ENCODE data around the gene NEURL4. TPM values are rescaled to one million over a fixed set of nuclear protein-coding genes. Genes with fewer than 3 reads are reported as not detected.
A peak's percentile ranks its signal among the peaks of the same experiment; 100 is the strongest.
"Not testable (repeated sequence)": the region's sequence is repeated elsewhere in the genome, so short reads cannot be mapped to it uniquely, and the experiment has no call there.

Gene NEURL4
- total RNA-seq, result 10 to 100 TPM; 48.9 to 57.9 (median 51.4) TPM
- total RNA-seq (2013), result 30.5 TPM

DNA sequence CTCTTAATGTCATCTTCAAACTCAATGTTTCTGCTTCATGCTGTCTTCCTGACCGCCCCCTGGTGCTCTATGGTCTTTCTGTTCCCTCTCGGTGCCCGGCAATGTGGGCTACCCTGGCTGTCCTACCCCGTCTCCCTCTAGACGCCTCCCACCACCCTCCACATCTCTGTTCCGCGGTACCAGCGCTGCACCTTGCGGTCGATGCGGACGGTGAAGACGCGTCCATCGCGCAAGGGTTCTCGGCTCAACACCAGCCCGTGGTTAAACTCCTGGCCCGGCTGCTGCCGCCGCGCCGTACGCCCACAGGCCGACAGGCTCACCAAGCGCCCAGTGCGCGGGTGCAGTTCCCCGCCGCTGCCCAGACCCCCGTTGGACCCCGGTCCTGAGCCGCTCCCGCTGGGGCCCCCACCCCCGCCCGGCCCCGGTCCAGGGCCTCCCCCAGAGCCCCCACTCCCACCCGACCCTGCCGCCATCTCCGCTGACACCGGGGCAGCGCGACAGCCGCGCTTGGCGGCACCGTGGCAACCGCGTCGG, at the start of gene NEURL4:
NEURL4 (minus strand) TSS at position 496 of the 534 bp plus-strand sequence; CDS start at position 473, 23 bp downstream.
- peak within 1 kb of the TSS; percentile 96 for H3K4me3 Mint-ChIP-seq
- peak within 1 kb of the TSS; percentile 91 for H3K27ac ChIP-seq (ENCODE audit: low read length)
- TF ChIP-seq, protein P1, sequence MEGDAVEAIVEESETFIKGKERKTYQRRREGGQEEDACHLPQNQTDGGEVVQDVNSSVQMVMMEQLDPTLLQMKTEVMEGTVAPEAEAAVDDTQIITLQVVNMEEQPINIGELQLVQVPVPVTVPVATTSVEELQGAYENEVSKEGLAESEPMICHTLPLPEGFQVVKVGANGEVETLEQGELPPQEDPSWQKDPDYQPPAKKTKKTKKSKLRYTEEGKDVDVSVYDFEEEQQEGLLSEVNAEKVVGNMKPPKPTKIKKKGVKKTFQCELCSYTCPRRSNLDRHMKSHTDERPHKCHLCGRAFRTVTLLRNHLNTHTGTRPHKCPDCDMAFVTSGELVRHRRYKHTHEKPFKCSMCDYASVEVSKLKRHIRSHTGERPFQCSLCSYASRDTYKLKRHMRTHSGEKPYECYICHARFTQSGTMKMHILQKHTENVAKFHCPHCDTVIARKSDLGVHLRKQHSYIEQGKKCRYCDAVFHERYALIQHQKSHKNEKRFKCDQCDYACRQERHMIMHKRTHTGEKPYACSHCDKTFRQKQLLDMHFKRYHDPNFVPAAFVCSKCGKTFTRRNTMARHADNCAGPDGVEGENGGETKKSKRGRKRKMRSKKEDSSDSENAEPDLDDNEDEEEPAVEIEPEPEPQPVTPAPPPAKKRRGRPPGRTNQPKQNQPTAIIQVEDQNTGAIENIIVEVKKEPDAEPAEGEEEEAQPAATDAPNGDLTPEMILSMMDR (IDR thresholded peaks at IDR 0.05), result no peak
- H3K27me3 Mint-ChIP-seq (ENCODE audit: low read depth in 2 of 2), result no peaks in the 10 kb centered on the region
- under 1% methylated on average over 49 of the region's 50 CpGs for WGBS (ENCODE audit: insufficient coverage)
- H3K4me3 ChIP-seq (ENCODE audit: low read length), result peak within 1 kb of the TSS; percentile 90
- DNase-seq (peak in 1 of 2 donors; percentile 62), ATAC-seq (peak; percentile 3 to 10 (median 9))
- no peaks in the 10 kb centered on the region for H3K27me3 ChIP-seq (ENCODE audit: control insufficient read depth, insufficient read depth, low read length)
- no peaks in the 10 kb centered on the region for H3K9me3 Mint-ChIP-seq
- H3K9me3 ChIP-seq (ENCODE audit: control insufficient read depth, insufficient read depth, low read length), result no peaks in the 10 kb centered on the region
- intact Hi-C loops (cut with micrococcal nuclease), result loop anchor here (1.0 to 2.0 kb wide), 3 partner anchors 14 to 48 kb away; partner anchors contain the start of genes EIF5A, GPS2 and SLC2A4
- peaks cover 21 to 44% of the 10 kb centered on the region in 2 donors for H3K4me1 Mint-ChIP-seq
- peak within 1 kb of the TSS; percentile 89 to 97 for H3K27ac Mint-ChIP-seq
- peaks cover 6% of the 10 kb centered on the region for H3K36me3 ChIP-seq (ENCODE audit: control insufficient read depth, insufficient read depth, low read length)
- H3K36me3 Mint-ChIP-seq, result no peaks in the 10 kb centered on the region
- peaks cover 34% of the 10 kb centered on the region for H3K4me1 ChIP-seq (ENCODE audit: control insufficient read depth, insufficient read depth, low read length)

DNA sequence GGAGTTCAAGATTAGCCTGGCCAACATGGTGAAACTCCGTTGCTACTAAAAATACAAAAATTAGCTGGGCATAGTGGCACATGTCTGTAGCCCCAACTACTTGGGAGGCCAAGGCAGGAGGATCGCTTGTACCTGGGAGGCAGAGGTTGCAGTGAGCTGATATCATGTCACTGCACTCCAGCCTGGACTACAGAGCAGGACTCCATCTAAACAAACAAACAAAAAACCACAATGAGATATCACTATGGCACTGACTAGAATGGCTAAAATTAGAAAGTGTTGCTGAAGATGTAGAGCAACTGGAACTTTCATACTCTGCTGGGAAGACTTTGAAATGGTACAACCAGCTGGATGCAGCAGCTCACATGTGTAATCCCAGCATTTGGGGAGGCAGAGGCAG, 45.2 kb upstream of the NEURL4 start:
- ATAC-seq (no peak), DNase-seq (no peak)
- intact Hi-C loops (cut with micrococcal nuclease), result no loop called here
- H3K9me3 Mint-ChIP-seq, result no peaks in the 10 kb centered on the region
- peaks cover 6% of the 10 kb centered on the region for H3K36me3 Mint-ChIP-seq
- peaks cover 6 to 17% of the 10 kb centered on the region in 2 donors for H3K27me3 Mint-ChIP-seq (ENCODE audit: low read depth in 2 of 2)
- Histone ChIP-seq H3K4me3 (ENCODE audit: low read length) (no peak overlapping the region), H3K27me3 (ENCODE audit: control insufficient read depth, insufficient read depth, low read length) (no peaks in the 10 kb centered on the region), H3K9me3 (ENCODE audit: control insufficient read depth, insufficient read depth, low read length) (no peaks in the 10 kb centered on the region), H3K4me1 (ENCODE audit: control insufficient read depth, insufficient read depth, low read length) (no peaks in the 10 kb centered on the region), H3K27ac (ENCODE audit: low read length) (no peak overlapping the region), H3K36me3 (ENCODE audit: control insufficient read depth, insufficient read depth, low read length) (no peaks in the 10 kb centered on the region)
- H3K4me3 Mint-ChIP-seq, result no peak overlapping the region
- no peak overlapping the region for H3K27ac Mint-ChIP-seq
- no peaks in the 10 kb centered on the region for H3K4me1 Mint-ChIP-seq
- WGBS (ENCODE audit: insufficient coverage), result 83% methylated on average over 2 of the region's 2 CpGs
- TF ChIP-seq, protein P1 (IDR thresholded peaks at IDR 0.05), result no peak

DNA sequence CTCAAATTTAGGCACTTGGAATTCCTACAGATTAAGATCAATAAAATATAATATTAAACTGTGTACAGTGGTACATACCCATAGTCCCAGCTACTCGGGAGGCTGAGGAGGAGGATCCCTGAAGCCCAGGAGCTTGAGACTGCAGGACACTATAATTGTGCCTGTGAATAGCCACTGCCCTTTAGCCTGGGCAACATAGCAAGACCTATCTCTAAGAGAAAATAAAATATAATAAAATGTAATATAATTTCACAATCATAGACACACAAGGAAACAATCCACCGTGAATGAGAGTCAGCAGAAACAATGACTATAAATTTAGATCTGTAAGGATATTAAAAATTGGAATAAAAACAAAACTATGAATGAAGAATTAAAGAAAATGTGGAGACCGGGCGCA, 41.7 kb upstream of the NEURL4 start:
- intact Hi-C loops (cut with micrococcal nuclease), result no loop called here
- H3K36me3 ChIP-seq (ENCODE audit: control insufficient read depth, insufficient read depth, low read length), result no peaks in the 10 kb centered on the region
- no peaks in the 10 kb centered on the region for H3K4me1 Mint-ChIP-seq
- H3K4me1 ChIP-seq (ENCODE audit: control insufficient read depth, insufficient read depth, low read length), result no peaks in the 10 kb centered on the region
- 88% methylated on average over 3 of the region's 4 CpGs for WGBS (ENCODE audit: insufficient coverage)
- no peaks in the 10 kb centered on the region for H3K9me3 ChIP-seq (ENCODE audit: control insufficient read depth, insufficient read depth, low read length)
- H3K9me3 Mint-ChIP-seq, result no peaks in the 10 kb centered on the region
- ATAC-seq, result no peak
- H3K4me3 ChIP-seq (ENCODE audit: low read length), result no peak overlapping the region
- H3K27ac Mint-ChIP-seq, result no peak overlapping the region
- DNase-seq, result no peak
- no peak overlapping the region for H3K27ac ChIP-seq (ENCODE audit: low read length)
- H3K36me3 Mint-ChIP-seq, result no peaks in the 10 kb centered on the region
- H3K27me3 Mint-ChIP-seq (ENCODE audit: low read depth in 2 of 2), result no peaks in the 10 kb centered on the region
- no peaks in the 10 kb centered on the region for H3K27me3 ChIP-seq (ENCODE audit: control insufficient read depth, insufficient read depth, low read length)
- no peak overlapping the region for H3K4me3 Mint-ChIP-seq
- TF ChIP-seq, protein P1 (IDR thresholded peaks at IDR 0.05), result no peak

DNA sequence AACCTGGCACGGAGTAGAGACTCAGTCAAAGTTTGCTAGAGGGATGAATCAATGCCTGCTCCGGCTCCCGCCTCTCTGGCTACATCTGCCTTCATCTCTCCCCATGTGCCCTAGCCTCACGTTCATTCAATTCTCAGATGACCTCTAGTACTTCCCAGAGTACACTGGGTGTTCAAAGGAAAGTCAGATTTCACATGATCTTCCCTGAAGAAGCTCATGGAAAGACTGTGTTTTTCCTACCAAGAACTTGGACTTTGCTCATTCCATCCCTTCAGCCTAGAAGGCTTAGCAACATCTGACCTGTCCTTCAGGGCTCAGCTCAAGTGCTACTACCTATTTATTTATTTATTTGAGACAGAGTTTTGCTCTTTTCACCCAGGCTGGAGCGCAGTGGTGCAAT, 40.7 kb upstream of the NEURL4 start:
- no peak overlapping the region for H3K4me3 ChIP-seq (ENCODE audit: low read length)
- Mint-ChIP-seq H3K36me3 (no peaks in the 10 kb centered on the region), H3K27me3 (ENCODE audit: low read depth in 2 of 2) (no peaks in the 10 kb centered on the region), H3K9me3 (no peaks in the 10 kb centered on the region), H3K27ac (no peak overlapping the region), H3K4me3 (no peak overlapping the region), H3K4me1 (peaks cover 0 to 3% of the 10 kb centered on the region in 2 donors)
- H3K9me3 ChIP-seq (ENCODE audit: control insufficient read depth, insufficient read depth, low read length), result no peaks in the 10 kb centered on the region
- TF ChIP-seq, protein P1 (IDR thresholded peaks at IDR 0.05), result no peak
- whole genome bisulfite sequencing (ENCODE audit: insufficient coverage), result 93% methylated on average over 5 of the region's 5 CpGs
- no peaks in the 10 kb centered on the region for H3K36me3 ChIP-seq (ENCODE audit: control insufficient read depth, insufficient read depth, low read length)
- ATAC-seq, result no peak
- no peak for DNase-seq
- no peaks in the 10 kb centered on the region for H3K27me3 ChIP-seq (ENCODE audit: control insufficient read depth, insufficient read depth, low read length)
- intact Hi-C loops (cut with micrococcal nuclease), result no loop called here
- H3K4me1 ChIP-seq (ENCODE audit: control insufficient read depth, insufficient read depth, low read length), result no peaks in the 10 kb centered on the region
- no peak overlapping the region for H3K27ac ChIP-seq (ENCODE audit: low read length)

DNA sequence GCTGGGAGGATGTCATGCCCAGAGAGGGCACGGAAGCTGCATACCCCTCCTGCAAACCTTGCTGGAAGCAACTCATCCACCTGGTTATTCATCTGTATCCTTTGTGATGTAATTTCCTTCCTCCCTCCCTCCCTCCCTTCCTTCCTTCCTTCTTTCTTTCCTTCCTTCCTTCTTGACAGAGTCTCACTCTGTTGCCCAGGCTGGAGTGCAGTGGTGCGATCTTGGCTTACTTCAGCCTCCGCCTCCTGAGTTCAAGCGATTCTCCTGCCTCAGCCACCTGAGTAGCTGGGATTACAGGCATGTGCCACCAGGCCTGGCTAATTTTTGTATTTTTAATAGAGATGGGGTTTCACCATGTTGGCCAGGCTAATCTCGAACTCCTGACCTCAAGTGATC, 39.5 kb upstream of the NEURL4 start:
- H3K9me3 Mint-ChIP-seq; H3K4me3 Mint-ChIP-seq; DNase-seq; H3K36me3 Mint-ChIP-seq; ATAC-seq; H3K4me1 ChIP-seq (ENCODE audit: control insufficient read depth, insufficient read depth, low read length); H3K27ac Mint-ChIP-seq; H3K27ac ChIP-seq (ENCODE audit: low read length); H3K4me3 ChIP-seq (ENCODE audit: low read length); intact Hi-C loops (cut with micrococcal nuclease); H3K27me3 Mint-ChIP-seq (ENCODE audit: low read depth in 2 of 2); H3K27me3 ChIP-seq (ENCODE audit: control insufficient read depth, insufficient read depth, low read length); H3K9me3 ChIP-seq (ENCODE audit: control insufficient read depth, insufficient read depth, low read length); H3K4me1 Mint-ChIP-seq; H3K36me3 ChIP-seq (ENCODE audit: control insufficient read depth, insufficient read depth, low read length): not testable (repeated sequence)
- 87% methylated on average over 5 of the region's 5 CpGs for WGBS (ENCODE audit: insufficient coverage)
